ENCODE measurements around the gene CCDC171.

DNA sequence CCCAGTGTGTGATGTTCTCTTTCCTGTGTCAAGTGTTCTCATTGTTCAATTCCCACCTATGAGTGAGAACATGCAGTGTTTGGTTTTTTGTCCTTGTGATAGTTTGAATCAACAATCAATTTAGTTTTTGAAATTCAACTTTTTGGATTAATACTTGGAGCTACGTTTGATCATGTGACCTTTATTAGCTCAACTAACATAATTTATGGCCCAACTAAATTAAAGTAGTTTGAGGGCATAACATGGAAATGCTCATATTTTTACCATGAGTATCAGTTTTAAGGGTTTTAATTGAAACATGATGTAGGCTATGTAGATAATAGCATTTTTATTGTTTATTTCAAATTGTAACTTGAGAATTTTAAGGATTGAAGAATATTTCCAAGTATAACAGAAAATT lies 168.0 kb downstream of the CCDC171 start:
- TF ChIP-seq, protein P1, sequence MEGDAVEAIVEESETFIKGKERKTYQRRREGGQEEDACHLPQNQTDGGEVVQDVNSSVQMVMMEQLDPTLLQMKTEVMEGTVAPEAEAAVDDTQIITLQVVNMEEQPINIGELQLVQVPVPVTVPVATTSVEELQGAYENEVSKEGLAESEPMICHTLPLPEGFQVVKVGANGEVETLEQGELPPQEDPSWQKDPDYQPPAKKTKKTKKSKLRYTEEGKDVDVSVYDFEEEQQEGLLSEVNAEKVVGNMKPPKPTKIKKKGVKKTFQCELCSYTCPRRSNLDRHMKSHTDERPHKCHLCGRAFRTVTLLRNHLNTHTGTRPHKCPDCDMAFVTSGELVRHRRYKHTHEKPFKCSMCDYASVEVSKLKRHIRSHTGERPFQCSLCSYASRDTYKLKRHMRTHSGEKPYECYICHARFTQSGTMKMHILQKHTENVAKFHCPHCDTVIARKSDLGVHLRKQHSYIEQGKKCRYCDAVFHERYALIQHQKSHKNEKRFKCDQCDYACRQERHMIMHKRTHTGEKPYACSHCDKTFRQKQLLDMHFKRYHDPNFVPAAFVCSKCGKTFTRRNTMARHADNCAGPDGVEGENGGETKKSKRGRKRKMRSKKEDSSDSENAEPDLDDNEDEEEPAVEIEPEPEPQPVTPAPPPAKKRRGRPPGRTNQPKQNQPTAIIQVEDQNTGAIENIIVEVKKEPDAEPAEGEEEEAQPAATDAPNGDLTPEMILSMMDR (conservative IDR thresholded peaks at IDR 0.05): no peak
- TF ChIP-seq EZH2 (IDR thresholded peaks at IDR 0.05; ENCODE audit: low read depth): no peak

Measured in PC-9 (cell line).